OCI-LY1 (cell line): ENCODE measurements around the gene CTNS.

Source experiments
- H2AFZ ChIP-seq: fragments of 200-600 bp; sonication (generic), shearing (Covaris generic); 2 replicates; pipeline ENCODE4 v1.6.0; 2014; ENCODE audit warnings: antibody characterized with exemption, mild to moderate bottlenecking, low read length
- H3F3A ChIP-seq: fragments of 200-600 bp; sonication (generic), shearing (Covaris generic); 2 replicates; pipeline ENCODE4 v1.6.0; 2014; ENCODE audit warnings: mild to moderate bottlenecking, antibody characterized with exemption, low read length, moderate library complexity; ENCODE audit not compliant: insufficient read depth
- H3K27ac ChIP-seq: fragments of 200-600 bp; sonication (generic); 2 replicates; pipeline ENCODE4 v1.5.1; 2014; ENCODE audit warnings: low read length, mixed run types, mild to moderate bottlenecking, low read depth; ENCODE audit not compliant: poor library complexity, severe bottlenecking
- H3K27me3 ChIP-seq: fragments of 200-600 bp; sonication (generic); 2 replicates; pipeline ENCODE4 v1.6.0; 2014; ENCODE audit warnings: antibody characterized with exemption, mild to moderate bottlenecking, low read length, moderate library complexity; ENCODE audit not compliant: insufficient read depth
- H3K36me3 ChIP-seq: fragments of 200-600 bp; sonication (generic); 2 replicates; pipeline ENCODE4 v1.6.1; 2014; ENCODE audit warnings: mild to moderate bottlenecking, antibody characterized with exemption, low read length, moderate library complexity, mixed read lengths; ENCODE audit not compliant: insufficient read depth
- H3K4me1 ChIP-seq: fragments of 200-600 bp; sonication (generic); 2 replicates; pipeline ENCODE4 v1.5.1; 2014; ENCODE audit warnings: mild to moderate bottlenecking, low read length, moderate library complexity; ENCODE audit not compliant: insufficient read depth, severe bottlenecking
- H3K4me2 ChIP-seq: fragments of 200-600 bp; sonication (generic), shearing (Covaris generic); 2 replicates; pipeline ENCODE4 v1.6.1; 2014; ENCODE audit warnings: low read length
- H3K4me3 ChIP-seq: fragments of 200-600 bp; sonication (generic); 2 replicates; pipeline ENCODE4 v1.5.1; 2014; ENCODE audit warnings: low read length, low read depth, mild to moderate bottlenecking, mixed read lengths; ENCODE audit not compliant: poor library complexity, severe bottlenecking
- H3K79me2 ChIP-seq: fragments of 200-600 bp; shearing (Covaris generic); 2 replicates; pipeline ENCODE4 v1.6.1; 2016; ENCODE audit warnings: mixed run types, low read length, mixed read lengths; ENCODE audit not compliant: insufficient read depth
- H3K9ac ChIP-seq: fragments of 200-600 bp; sonication (generic), shearing (Covaris generic); 2 replicates; pipeline ENCODE4 v1.6.1; 2014; ENCODE audit warnings: mild to moderate bottlenecking, low read length, mixed read lengths
- H3K9me2 ChIP-seq: fragments of 200-600 bp; sonication (generic), shearing (Covaris generic); 2 replicates; pipeline ENCODE4 v1.6.1; 2014; ENCODE audit warnings: low read depth, mild to moderate bottlenecking, low read length, mixed read lengths
- H3K9me3 ChIP-seq: fragments of 200-600 bp; shearing (Covaris generic); 2 replicates; pipeline ENCODE4 v1.6.1; 2014; ENCODE audit warnings: low read length, mixed read lengths
- H4K20me1 ChIP-seq: fragments of 200-600 bp; sonication (generic), shearing (Covaris generic); 2 replicates; pipeline ENCODE4 v1.6.0; 2016; ENCODE audit warnings: mild to moderate bottlenecking, low read length; ENCODE audit not compliant: insufficient read depth
- CTCF ChIP-seq: fragments of 200-600 bp; sonication (generic), shearing (Covaris generic); IDR thresholded peaks from 2 replicates; pipeline ENCODE4 v1.5.1; 2017; ENCODE audit warnings: mild to moderate bottlenecking, antibody characterized with exemption, low read length, moderate library complexity, mixed read lengths
- EZH2 ChIP-seq: fragments of 200-600 bp; sonication (generic), shearing (Covaris generic); IDR thresholded peaks from 2 replicates; pipeline ENCODE4 v1.8.0; 2017; ENCODE audit warnings: borderline replicate concordance, mixed run types, mild to moderate bottlenecking, antibody characterized with exemption, low read length, moderate library complexity, mixed read lengths

CTNS gene

GRCh38 chr17:3678821-3679530 lies 42.4 kb downstream of the CTNS start:
- Histone ChIP-seq H3K4me3 (no peak overlapping the region), H3K4me1 (no peaks in the 10 kb centered on the region), H3K9me3 (no peaks in the 10 kb centered on the region), H3K9me2 (no peaks in the 10 kb centered on the region), H3K4me2 (no peak overlapping the region), H3K9ac (no peak overlapping the region), H3K36me3 (peaks cover 19% of the 10 kb centered on the region; the same call in 1 of the 2 replicates), H4K20me1 (no peaks in the 10 kb centered on the region), H3K79me2 (no peaks in the 10 kb centered on the region), H3F3A (no peaks in the 10 kb centered on the region), H3K27me3 (no peaks in the 10 kb centered on the region), H2AFZ (no peak overlapping the region), H3K27ac (no peak overlapping the region)
- TF ChIP-seq EZH2 (no peak), CTCF (no peak)

DNA sequence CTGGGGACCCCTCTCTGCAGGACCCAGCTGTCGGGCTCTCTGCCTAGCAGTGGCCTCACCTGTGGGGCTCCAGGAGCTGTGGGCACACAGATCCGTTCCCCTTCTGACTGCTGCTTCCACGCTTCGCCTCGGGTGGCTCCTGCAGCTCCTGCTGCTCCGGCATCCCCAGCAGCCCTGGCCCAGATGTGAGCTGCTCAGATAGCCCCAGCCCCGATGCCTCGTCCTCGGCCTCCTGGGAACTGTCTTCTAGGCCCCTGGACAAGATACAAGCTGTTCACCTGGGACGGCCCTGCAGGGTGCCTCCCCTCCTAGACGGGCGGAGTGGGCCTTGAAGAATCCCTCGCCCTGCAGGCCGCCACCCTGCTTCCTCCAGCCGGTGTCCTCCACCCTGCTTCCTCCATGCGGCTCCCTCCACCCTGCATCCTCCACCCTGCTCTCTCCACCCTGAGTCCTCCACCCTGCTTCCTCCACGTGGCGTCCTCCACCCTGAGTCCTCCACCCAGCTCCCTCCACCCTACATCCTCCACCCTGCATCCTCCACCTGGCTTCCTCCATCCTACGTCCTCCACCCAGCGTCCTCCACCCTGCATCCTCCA lies 43.1 kb downstream of the CTNS start:
- H3K9ac ChIP-seq = no peak overlapping the region
- H3K79me2 ChIP-seq = no peaks in the 10 kb centered on the region
- TF ChIP-seq CTCF = no peak
- H3K36me3 ChIP-seq = peaks cover 19% of the 10 kb centered on the region; the same call in 1 of the 2 replicates
- no peaks in the 10 kb centered on the region for H3K4me1 ChIP-seq
- no peaks in the 10 kb centered on the region for H3K27me3 ChIP-seq
- H3K9me3 ChIP-seq = no peaks in the 10 kb centered on the region
- H3F3A ChIP-seq = no peaks in the 10 kb centered on the region
- H3K9me2 ChIP-seq = no peaks in the 10 kb centered on the region
- no peak overlapping the region for H2AFZ ChIP-seq
- H4K20me1 ChIP-seq = no peaks in the 10 kb centered on the region
- no peak overlapping the region for H3K4me3 ChIP-seq
- no peak overlapping the region for H3K27ac ChIP-seq
- no peak overlapping the region for H3K4me2 ChIP-seq

DNA sequence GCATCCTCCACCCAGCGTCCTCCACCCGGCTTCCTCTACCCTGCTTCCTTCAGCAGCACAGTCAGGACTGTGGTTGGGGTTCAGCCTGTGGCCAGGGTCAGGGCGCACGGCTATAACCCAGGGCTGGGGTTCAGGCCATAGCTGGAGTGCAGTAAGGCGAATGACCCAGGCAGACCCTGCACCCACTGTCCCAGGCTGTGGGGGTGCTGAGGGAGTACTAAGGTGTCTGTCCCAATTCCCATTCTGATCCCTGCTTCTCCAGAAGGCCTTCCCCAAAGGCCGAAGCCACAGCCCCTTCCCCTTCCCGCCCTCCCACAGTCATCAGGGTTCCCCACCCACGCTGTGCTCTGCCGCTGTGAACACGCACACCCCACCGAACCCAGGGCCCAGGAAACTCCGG lies 44.5 kb downstream of the CTNS start:
- H3K9me2 ChIP-seq = no peaks in the 10 kb centered on the region
- H3K36me3 ChIP-seq = peaks cover 17% of the 10 kb centered on the region; the same call in 1 of the 2 replicates
- H2AFZ ChIP-seq = no peak overlapping the region
- H3K27ac ChIP-seq = no peak overlapping the region
- no peaks in the 10 kb centered on the region for H3K9me3 ChIP-seq
- H3K4me2 ChIP-seq = no peak overlapping the region
- H3K79me2 ChIP-seq = no peaks in the 10 kb centered on the region
- no peaks in the 10 kb centered on the region for H3K27me3 ChIP-seq
- H3K4me1 ChIP-seq = no peaks in the 10 kb centered on the region
- H3F3A ChIP-seq = no peaks in the 10 kb centered on the region
- H3K4me3 ChIP-seq = no peak overlapping the region
- TF ChIP-seq CTCF (no peak), EZH2 (no peak)
- H3K9ac ChIP-seq = no peak overlapping the region
- H4K20me1 ChIP-seq = no peaks in the 10 kb centered on the region
